ENCODE measurements around the gene SPPL2B.

DNA sequence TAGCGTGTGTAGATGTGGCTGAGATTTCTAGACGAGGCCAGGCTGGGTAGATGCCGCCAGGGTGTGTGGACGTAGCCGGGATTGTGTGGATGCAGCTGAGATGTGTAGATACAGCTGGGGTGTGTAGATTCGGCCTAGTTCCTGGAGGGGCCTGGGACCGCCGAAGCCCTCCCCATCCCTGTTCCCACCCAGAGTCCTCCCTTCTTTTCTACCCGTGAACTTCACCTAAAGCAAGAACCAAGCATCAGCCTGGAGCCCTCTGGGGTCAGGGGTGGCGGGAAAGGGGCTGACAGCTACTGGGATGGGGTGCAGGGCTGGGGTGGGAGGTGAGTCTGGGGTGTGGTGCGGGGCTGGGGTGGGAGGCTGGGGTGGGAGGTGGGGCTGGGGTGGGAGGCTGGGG is 32.3 kb downstream of the SPPL2B start:
- TF ChIP-seq, protein P1, sequence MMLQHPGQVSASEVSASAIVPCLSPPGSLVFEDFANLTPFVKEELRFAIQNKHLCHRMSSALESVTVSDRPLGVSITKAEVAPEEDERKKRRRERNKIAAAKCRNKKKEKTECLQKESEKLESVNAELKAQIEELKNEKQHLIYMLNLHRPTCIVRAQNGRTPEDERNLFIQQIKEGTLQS (IDR thresholded peaks at IDR 0.05) = no peak
- TF ChIP-seq JUND (IDR thresholded peaks at IDR 0.05) = no peak
- TF ChIP-seq, protein P2, sequence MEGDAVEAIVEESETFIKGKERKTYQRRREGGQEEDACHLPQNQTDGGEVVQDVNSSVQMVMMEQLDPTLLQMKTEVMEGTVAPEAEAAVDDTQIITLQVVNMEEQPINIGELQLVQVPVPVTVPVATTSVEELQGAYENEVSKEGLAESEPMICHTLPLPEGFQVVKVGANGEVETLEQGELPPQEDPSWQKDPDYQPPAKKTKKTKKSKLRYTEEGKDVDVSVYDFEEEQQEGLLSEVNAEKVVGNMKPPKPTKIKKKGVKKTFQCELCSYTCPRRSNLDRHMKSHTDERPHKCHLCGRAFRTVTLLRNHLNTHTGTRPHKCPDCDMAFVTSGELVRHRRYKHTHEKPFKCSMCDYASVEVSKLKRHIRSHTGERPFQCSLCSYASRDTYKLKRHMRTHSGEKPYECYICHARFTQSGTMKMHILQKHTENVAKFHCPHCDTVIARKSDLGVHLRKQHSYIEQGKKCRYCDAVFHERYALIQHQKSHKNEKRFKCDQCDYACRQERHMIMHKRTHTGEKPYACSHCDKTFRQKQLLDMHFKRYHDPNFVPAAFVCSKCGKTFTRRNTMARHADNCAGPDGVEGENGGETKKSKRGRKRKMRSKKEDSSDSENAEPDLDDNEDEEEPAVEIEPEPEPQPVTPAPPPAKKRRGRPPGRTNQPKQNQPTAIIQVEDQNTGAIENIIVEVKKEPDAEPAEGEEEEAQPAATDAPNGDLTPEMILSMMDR (IDR thresholded peaks at IDR 0.05; ENCODE audit: low read depth, low read length, missing input control) = no peak
- TF ChIP-seq YY1 (IDR thresholded peaks at IDR 0.05) = no peak

Data from liver (tissue), 3 donors.